Esophagus mucosa (tissue), 1 donor: ENCODE measurements around the gene HPN. TPM values are rescaled to one million over a fixed set of nuclear protein-coding genes. Genes with fewer than 3 reads are reported as not detected.
"Not testable (repeated sequence)": the region's sequence is repeated elsewhere in the genome, so short reads cannot be mapped to it uniquely, and the experiment has no call there.

ENCODE experiments used
- ATAC-seq: fragments of 200-7000 bp; cut with Tn5 transposase; one replicate; pipeline ENCODE4 v1.9.1; 2020
- total RNA-seq: library from RNA; stranded (reverse); gene quantifications from one replicate; pipeline ENCODE4 v1.2.4, GENCODE V29; 2023
- donor health status: DM: yes; HTN: yes; CAD: no.

Gene HPN
- total RNA-seq, 1 donor from 2014 or later, result not detected

DNA sequence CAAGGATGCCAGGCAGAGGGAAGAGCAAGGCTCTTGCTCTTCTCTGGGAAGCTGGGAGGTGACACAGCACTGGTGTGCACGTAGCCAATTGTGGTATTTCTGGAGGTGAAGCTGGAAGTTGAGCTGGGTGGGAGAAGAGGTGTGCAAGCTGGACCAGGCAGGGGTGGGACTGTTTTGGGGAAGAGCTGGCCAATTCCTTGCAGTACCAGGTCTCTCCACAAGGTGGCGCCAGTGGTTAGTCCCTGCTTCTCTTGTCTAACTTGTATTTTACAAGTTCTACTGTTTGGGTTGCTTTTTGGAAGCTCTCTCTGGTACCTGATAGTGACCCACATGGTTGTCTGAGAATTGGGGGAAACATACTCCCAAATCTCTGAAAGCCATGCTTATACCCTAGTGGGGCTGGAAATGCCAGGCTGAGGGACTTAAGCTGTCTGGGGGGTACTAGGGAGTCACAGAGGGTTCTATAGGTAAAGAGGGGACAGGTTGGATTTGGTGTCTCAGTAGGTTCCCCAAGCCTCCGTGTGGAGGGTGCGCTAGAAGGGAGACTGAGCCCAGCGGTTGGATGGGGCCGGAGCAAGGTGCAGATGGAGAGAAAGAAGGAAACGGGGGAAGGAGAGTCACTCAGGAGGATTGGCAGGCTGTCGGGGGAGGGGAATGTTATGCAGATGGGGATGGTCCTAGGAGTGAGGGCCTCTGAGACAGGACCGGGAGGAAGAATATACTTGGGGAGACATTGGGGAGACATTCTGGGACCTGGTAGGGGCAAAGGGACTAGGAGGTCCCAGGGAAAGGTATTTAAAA, 3.0 kb downstream of the HPN start:
- ATAC-seq, result peak; percentile 43

GRCh38 chr19:35045667-35046300, 4.3 kb downstream of the HPN start:
- peak; percentile 67 for ATAC-seq

DNA sequence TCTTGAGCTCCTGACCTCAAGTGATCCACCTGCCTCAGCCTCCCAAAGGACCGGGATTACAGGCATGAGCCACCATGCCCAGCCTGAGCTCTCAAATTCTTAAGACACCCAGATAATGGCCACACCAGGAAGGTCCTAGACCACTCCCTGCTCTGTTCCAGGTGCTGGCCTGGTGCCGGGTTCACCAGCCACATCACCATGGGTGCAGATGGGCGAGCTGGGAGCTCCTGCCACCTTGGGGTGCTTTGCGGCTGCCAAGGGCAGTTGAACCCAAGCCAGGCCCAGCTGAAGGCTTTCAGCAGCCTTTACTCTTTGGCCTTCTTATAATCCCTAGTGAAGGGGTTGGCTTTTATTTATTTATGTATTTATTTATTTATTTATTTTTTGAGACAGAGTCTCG, 4.9 kb downstream of the HPN start:
- no peak for ATAC-seq

GRCh38 chr19:35048911-35049411, 7.4 kb downstream of the HPN start:
- ATAC-seq, result peak; percentile 4

DNA sequence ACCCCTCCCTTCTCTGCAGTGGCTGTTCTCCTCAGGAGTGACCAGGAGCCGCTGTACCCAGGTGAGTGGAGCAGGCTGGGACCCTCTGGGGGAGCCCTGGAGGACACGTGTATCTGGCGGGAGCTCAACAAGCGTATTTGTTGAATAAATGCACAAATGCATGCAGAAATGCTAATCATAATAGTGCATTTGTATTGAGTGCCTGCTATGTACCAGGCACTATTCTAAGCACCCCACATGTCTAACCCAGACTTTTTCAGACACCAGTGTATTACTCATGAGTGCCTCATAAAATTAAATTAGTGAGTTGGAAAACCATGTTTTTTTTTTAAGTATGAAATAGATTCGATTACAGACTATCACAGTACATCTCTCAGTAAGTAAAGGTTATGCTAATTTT, 7.9 kb downstream of the HPN start:
- ATAC-seq, result no peak

DNA sequence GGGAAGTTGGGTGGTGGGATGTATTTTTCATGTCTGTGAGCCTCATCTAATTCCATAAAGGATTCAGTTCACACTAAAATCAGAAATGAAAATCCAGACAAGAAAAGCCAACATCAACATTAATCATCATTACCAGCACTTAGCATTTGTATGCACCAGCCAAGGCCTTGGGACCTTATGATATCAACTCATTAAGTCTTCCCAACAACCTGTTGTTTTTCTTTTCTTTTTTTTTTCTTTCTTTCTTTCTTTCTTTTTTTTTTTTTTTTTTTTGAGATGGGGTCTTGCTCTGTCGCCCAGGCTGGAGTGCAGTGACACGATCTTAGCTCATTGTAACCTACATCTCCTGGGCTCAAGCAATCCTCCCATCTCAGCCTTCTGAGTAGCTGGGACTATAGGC, 9.1 kb downstream of the HPN start:
- not testable (repeated sequence) for ATAC-seq

DNA sequence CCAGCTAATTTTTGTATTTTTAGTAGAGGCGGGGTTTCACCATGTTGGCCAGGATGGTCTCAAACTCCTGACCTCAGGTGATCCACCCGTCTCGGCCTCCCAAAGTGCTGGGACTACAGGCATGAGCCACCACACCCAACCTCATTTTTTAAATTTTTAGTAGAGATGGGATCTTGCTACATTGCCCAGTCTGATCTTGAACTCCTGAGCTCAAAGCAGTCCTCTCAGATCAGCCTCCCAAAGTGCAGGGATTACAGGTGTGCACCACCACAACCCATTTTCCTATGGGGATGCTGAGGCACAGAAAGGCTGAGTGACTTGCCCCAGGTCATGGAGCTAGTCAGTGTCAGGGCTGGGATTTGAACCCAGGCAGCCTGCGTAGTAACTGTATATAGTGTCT, 9.7 kb downstream of the HPN start:
- not testable (repeated sequence) for ATAC-seq

DNA sequence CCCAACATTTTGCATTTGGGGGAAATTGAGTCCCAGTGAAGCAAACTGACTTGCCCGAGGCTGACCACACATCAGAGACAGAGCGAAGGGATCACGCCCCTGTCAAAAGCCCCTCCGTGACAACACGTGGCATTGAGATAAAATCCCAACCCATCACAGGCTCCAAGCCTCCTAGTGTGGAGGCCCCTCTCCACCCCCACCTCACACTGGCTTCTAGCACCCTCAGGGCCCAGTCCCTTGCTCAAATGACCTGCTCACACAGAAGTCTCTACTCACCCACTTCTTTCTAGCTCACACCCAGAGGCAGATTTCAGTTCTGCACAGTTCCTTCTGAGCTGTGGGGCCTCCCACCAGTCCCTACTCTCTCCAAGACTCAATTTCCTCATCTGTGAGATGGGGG, 10.3 kb downstream of the HPN start:
- no peak for ATAC-seq

- no peak for ATAC-seq
Measured at GRCh38 chr19:35052599-35053190, 11.2 kb downstream of the HPN start.

GRCh38 chr19:35053667-35054293, 12.3 kb downstream of the HPN start:
- no peak for ATAC-seq

DNA sequence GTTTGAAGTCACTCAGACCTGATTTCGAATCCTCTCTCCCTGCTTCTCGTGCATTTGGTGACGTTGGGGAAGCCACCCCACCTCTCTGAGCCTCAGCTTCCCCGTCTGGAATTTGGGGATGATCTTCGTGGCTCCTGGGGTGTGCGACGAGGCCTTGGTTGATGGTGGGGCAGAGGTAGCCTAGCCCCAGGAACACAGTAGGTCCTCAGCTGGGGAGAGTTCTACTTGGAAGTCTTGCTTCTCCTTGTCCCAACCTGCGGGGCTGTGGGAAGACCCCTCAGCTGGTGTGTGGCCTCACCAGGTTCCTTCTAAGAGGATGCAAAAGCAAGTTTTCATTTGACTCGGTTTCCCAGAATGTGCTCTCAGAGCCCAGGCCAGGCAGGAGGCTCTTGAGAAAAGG, 13.1 kb downstream of the HPN start:
- ATAC-seq, result no peak

DNA sequence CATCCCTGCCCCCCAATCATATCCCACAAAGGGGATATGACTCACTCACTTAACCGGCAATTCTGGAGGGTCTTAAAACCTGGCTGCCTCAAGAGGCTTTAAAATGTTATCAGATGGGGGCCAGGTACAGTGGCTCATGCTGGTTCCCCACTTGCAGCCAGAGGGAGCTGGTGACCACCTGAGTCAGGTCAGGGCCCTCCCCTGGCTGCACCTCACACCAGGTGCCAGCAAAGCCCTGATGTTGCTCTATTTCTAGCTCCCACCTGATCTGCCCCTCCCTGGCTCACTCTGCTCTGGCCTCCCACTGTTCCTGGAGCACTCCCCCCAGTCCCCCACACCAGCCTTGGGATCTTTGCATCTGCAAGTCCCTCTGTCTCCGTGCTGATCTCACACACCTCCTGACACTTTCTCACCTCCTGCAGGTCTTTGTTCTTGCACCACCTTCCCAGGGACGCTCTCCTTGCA, 14.2 kb downstream of the HPN start:
- ATAC-seq, result peak; percentile 40

DNA sequence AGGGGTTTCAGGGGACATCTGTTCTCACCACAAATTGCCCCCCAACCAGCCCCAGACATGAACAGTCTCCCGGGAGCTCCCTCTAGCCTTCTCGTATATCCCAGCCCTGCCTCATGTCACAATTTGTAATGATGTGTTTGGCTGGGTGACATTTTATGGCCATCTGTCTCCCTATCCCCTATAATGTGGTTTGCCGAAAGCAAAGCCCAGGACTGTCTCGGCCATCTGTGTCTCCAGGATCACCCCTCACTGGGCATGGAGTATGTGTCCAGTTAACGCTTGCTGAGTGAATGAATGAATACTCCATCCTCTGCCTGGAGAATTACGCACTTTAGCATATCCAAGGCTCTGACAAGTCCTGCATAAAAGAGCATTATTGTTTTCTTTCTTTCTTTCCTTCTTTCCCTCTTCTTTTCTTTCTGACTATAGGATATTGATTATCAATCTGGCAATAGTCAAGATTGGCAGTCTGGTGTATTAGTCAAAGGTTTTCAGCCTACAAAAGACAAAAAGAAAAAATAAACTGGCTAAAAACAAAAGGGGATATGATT, 15.1 kb downstream of the HPN start:
- ATAC-seq, result no peak

DNA sequence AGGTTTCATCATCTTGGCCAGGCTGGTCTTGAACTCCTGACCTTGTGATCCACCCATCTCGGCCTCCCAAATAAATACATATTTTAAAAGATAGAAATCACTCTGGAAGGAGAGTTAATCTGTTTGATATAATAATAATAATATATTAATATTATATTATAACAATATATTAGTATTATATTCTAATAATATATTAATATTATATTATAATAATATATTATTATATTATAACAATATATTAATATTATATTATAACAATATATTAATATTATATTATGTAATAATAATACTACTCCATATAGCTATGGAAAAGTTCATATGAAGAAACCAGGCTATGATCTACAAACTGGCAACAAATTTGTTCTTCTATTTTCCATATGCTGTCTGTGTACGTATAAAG, 16.8 kb downstream of the HPN start:
- ATAC-seq, result no peak

- no peak for ATAC-seq
Measured at GRCh38 chr19:35059006-35059798, 17.7 kb downstream of the HPN start.

DNA sequence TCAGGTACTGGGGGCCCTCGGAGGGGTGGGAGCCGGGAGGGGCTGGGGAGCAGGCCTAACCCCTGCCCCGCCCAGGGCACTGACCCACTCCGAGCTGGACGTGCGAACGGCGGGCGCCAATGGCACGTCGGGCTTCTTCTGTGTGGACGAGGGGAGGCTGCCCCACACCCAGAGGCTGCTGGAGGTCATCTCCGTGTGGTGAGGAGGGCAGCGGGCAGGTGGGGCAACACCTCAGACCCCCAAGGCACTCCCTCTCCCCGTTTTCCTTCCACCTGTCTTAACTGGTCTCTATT, 18.2 kb downstream of the HPN start:
- no peak for ATAC-seq

- no peak for ATAC-seq
Measured at GRCh38 chr19:35060160-35060855, 18.8 kb downstream of the HPN start.

- no peak for ATAC-seq
Measured at GRCh38 chr19:35061583-35062373, 20.3 kb downstream of the HPN start.

DNA sequence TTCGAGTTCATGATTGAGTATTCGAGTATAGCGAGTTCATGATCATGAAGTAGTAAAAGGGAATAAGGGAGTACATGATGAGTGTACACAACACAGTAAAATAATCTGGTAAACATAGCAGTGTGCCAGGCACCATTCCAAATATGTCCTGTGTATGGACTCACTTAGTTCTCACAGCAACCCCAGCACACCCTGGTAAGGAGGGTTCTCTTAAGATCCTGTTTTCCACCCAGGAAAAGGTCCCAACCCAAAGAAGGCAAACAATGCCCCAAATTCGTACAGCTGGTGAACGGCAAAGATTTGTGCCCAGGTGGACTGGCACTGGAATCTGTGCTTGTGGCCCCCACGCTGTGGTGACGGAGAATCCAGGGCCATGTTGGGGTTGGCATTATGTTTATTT, 21.4 kb downstream of the HPN start:
- ATAC-seq, result no peak

GRCh38 chr19:35063940-35064818, 22.7 kb downstream of the HPN start:
- peak; percentile 74 for ATAC-seq
